HG03432 (cell line): ENCODE data around the gene HMCN2.

Source experiments
- ATAC-seq: cut with Tn5 transposase; IDR thresholded peaks from one replicate; pipeline ENCODE4 v1.9.1; 2021; ENCODE audit warnings: mild to moderate bottlenecking, moderate library complexity; ENCODE audit not compliant: unreplicated experiment

Gene HMCN2

GRCh38 chr9:130405657-130406257 is 140.2 kb downstream of the HMCN2 start:
- no peak for ATAC-seq

- no peak for ATAC-seq
Observed at GRCh38 chr9:130406278-130406895, 140.8 kb downstream of the HMCN2 start.

DNA sequence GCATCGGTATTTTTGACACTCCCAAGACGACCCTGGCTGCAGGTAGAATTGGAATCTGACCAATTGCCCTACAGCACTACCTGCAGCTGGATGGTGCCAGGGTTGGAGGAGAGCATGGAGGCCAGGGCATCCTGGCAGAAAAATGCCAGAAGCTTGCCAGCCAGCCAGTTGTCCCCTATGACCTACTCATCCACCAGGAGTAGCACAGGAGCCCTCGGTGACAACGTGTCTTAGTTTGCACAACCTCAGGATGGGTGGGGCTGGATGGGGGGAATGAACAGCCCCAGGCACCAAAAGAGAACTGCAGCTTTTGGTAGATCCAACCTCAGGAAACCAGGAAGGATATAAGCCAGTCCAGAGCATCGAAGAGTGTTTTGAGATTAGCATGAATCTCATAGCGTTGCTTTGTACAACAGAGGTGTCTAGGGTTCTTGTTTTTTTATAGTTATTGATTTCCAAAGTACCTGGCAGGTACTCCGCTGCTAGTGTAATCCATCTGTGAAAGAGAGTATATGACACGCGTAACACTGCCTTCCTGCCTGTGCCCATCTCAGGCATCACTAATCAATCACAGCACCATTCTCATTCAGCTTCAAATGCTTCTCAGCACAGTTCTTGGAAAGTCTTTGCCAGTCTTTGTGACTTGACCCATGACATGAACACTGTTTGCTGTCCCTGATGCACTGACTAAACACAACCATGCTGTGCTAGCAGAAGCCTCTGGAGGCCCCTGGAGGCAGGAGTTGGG is 142.5 kb downstream of the HMCN2 start:
- no peak for ATAC-seq

- no peak for ATAC-seq
Observed at GRCh38 chr9:130408669-130409068, 143.1 kb downstream of the HMCN2 start.

- no peak for ATAC-seq
Observed at GRCh38 chr9:130409246-130409645, 143.7 kb downstream of the HMCN2 start.

- no peak for ATAC-seq
Observed at GRCh38 chr9:130410443-130410842, 144.9 kb downstream of the HMCN2 start.

- no peak for ATAC-seq
Observed at GRCh38 chr9:130411566-130411915, 146.0 kb downstream of the HMCN2 start.

DNA sequence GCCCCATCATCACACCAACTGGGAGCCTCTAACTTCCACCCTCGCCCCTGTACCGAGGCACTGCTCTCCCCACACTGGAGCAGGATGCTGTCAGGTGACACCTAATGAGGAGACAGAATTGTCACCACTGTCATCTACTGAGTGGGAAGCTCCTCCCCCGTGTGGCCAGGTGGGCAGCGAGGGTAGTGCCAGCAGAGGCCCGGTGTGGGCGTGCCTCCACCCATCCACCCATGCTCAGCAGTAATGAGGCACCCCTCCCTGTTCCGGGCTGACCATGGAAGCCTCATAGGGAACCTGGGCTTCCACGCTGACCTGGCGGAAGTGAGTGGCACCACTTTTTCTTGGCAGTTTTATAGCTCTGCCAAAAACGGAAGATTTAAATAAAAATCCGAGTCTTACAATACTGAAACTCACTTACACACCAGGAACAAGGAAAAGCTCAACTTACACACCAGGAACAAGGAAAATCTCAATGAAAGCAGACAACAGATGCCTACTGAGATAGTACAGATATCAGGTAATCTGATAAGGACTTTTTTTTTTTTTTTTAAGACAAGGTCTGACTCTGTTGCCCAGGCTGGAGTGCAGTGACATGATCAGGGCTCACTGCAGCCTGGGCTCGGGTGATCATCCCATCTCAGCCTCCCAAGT is 148.6 kb downstream of the HMCN2 start:
- no peak for ATAC-seq

DNA sequence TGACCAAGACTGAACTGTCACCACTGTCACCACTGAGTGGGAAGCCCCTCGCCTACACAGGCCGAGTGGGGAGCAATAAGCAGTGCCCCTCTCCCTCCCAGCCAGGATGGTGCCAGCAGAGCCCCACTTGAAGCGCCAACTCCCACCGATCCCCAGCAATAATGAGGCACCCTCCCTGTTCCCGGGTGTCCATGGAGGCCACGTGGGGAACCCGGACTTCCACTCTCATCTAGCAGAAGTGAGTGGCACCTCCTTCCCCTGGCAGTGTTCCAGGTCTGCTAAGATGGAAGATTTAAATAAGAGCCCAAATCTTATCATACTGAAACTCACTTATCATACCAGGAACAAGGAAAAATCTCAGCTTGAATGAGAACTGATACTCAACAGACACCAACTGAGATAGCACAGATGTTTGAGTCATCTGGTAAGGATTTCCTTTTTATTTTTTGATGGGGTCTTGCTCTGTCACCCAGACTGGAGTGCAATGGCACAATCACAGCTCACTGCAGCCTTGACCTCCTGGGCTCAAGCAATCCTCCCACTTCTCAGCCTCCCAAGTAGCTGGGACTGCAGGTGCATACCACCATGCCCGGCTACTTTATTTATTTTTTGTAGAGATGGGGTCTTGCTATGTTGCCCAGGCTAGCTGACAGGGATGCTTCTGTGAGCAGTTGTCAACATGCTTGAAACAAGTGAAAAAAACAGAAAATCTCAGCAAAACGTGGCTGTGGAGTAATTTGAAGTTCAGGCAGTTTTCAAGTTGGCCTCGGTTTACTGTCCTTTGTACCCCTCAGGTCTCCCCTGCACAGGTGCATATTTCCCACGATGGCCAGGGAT is 149.6 kb downstream of the HMCN2 start:
- ATAC-seq: no peak

GRCh38 chr9:130417602-130418001 is 152.0 kb downstream of the HMCN2 start:
- no peak for ATAC-seq

DNA sequence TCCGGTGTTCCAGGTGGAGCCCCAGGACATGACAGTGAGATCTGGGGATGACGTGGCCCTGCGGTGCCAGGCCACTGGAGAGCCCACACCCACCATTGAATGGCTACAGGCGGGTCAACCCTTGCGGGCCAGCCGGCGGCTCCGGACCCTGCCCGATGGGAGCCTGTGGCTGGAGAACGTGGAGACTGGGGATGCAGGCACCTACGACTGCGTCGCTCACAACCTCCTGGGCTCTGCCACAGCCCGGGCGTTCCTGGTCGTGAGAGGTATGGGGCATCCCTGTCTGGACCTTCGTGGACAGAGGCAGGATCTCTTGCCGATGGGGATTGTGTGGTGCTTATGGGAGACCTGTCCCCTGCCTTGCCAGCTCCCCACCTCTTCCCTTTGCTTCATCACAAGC is 153.2 kb downstream of the HMCN2 start:
- ATAC-seq: no peak

GRCh38 chr9:130419521-130420035 is 154.0 kb downstream of the HMCN2 start:
- ATAC-seq: no peak

GRCh38 chr9:130421154-130421801 is 155.7 kb downstream of the HMCN2 start:
- no peak for ATAC-seq

DNA sequence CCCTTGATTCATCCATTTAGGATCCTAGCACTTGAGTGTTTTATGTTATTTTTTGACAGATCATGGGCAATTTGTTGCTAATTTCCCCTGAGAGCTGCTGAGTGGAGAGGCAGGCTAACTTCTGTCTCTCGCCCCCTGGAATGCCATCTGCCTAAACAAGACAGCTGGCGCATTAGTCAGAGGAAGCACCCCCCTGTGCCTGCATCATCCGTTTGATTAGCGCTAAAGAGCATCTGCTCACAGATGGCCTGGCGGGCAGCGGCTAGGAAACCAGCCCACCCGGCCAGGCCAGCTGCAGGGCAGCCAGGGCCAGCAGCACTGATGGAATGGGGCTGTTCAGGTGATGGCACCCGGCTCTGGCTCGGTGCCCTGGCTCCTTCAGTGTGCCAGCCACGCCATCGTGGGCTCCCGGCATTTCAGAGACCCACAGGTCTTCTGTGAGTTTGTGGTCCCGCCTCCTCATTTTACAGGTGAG is 156.3 kb downstream of the HMCN2 start:
- no peak for ATAC-seq

GRCh38 chr9:130422546-130422945 is 157.0 kb downstream of the HMCN2 start:
- ATAC-seq: no peak

DNA sequence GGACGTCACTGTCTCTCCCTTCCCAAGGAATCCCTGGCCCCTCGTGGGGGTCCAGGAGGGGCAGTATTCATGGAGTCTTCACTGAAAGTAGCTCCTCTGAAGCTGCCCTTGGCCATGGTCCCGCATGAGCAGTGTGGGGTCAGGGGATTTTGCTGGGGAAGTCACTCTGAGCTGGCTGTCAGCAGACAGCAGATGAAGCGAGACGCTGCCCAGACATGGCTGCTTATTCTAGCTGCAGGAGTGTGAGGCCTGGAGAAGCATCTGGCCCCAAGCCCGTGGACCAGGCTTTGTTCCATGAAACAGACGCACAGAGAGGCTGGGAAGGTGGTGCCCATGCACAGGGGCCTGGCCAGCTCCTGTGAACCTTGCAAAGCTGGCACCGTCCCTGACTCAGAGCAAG is 157.7 kb downstream of the HMCN2 start:
- no peak for ATAC-seq

- no peak for ATAC-seq
Observed at GRCh38 chr9:130424595-130425454, 159.3 kb downstream of the HMCN2 start.

DNA sequence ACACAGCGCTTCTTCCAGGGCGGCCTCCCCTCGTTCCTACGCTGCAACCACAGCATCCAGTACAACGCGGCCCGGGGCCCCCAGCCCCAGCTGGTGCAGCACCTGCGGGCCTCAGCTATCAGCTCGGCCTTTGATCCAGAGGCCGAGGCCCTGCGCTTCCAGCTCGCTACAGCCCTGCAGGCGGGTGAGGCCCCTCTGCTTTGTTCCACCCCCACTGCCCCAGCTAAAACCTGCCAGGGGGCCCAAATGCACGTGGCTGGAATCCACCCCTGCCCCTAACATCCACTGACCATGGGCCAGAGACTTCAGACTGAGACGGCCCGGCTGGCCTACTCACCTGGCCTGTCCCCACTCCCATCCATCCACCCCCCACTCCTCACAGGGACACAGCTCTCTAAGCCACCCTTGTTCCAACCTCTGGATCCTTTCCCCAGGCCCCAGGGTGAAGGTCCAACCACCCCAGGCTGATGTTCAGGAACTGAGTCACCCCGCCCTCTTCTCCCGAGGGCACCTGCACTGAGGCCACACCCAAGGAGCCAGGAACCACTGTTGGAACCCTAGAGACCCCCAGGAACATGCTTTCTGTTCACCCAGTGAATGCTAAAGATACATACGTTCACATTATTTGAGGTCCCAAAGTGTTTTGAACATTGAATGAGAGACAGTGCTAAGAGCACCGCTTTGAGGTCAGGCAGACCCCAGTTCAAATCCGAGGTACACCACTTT is 160.3 kb downstream of the HMCN2 start:
- no peak for ATAC-seq

DNA sequence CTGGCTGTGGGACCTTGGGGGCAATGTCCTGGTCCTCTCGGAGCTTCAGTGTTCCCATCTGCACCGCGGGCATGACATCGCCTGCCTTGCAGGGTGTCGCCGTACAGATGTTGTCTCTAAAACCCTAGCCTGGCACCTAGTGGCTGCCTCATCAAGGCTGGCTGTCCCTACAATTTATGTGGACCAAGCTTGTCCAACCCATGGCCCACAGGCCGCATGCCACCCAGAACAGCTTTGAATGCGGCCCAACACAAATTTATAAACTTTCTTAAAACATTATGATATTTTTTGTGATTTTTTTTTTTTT is 160.9 kb downstream of the HMCN2 start:
- no peak for ATAC-seq
